ENCODE measurements around the gene LUZP1. TPM values are rescaled to one million over a fixed set of nuclear protein-coding genes. Genes with fewer than 3 reads are reported as not detected.
"Not testable (repeated sequence)": the region's sequence is repeated elsewhere in the genome, so short reads cannot be mapped to it uniquely, and the experiment has no call there.

LUZP1 gene
- total RNA-seq, 2 donors from 2014 or later, result 11.9 to 16.3 TPM

GRCh38 chr1:23202263-23202749 lies 33.6 kb upstream of the LUZP1 start:
- H3K36me3 Mint-ChIP-seq (ENCODE audit: insufficient read depth in 2 of 2), result no peaks in the 10 kb centered on the region
- DNase-seq (no peak), ATAC-seq (replicated peaks in 1 of 2) (no peak)
- no peak overlapping the region for H3K27ac Mint-ChIP-seq
- no peaks in the 10 kb centered on the region for H3K9me3 Mint-ChIP-seq
- peaks cover 12% of the 10 kb centered on the region for H3K27me3 Mint-ChIP-seq (ENCODE audit: low read depth)
- H3K4me1 Mint-ChIP-seq (ENCODE audit: low read depth), result no peaks in the 10 kb centered on the region
- H3K4me3 Mint-ChIP-seq, result no peak overlapping the region

GRCh38 chr1:23200883-23201282 lies 32.2 kb upstream of the LUZP1 start:
- no peaks in the 10 kb centered on the region for H3K4me1 Mint-ChIP-seq (ENCODE audit: low read depth)
- no peaks in the 10 kb centered on the region for H3K9me3 Mint-ChIP-seq
- DNase-seq (no peak), ATAC-seq (replicated peaks in 1 of 2) (no peak)
- no peak overlapping the region for H3K4me3 Mint-ChIP-seq
- no peaks in the 10 kb centered on the region for H3K36me3 Mint-ChIP-seq (ENCODE audit: insufficient read depth in 2 of 2)
- H3K27me3 Mint-ChIP-seq (ENCODE audit: low read depth), result peaks cover 4% of the 10 kb centered on the region
- H3K27ac Mint-ChIP-seq, result no peak overlapping the region

DNA sequence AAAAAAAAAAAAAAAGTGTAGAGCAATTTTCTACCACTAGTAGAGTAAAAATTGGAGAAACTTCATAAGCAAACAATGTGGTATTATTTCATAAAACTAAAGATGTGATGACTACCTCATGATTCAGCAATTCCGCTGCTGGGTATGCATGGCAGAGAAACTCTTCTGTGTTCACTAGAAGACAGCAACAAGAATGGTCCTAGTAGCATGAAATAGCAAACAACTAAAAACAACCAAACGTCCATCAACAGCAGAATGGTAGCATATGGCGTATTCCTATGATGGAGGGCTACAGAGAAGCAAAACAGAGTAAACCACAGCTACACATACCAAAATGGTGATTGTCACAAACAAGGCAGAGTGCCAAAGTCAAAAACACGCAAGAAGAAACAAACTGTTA lies 29.7 kb upstream of the LUZP1 start:
- no peaks in the 10 kb centered on the region for H3K9me3 Mint-ChIP-seq

GRCh38 chr1:23196627-23197328 lies 28.1 kb upstream of the LUZP1 start:
- Mint-ChIP-seq H3K36me3 (ENCODE audit: insufficient read depth in 2 of 2) (no peaks in the 10 kb centered on the region), H3K4me3 (no peak overlapping the region)
- ATAC-seq (replicated peaks in 1 of 2), result no peak

More for the DNA sequence above, 29.7 kb upstream of the LUZP1 start:
- no peak overlapping the region for H3K27ac Mint-ChIP-seq
- ATAC-seq (replicated peaks in 1 of 2) (no peak), DNase-seq (no peak)
- H3K4me1 Mint-ChIP-seq (ENCODE audit: low read depth), result no peaks in the 10 kb centered on the region
- no peaks in the 10 kb centered on the region for H3K36me3 Mint-ChIP-seq (ENCODE audit: insufficient read depth in 2 of 2)
- peaks cover 6% of the 10 kb centered on the region for H3K27me3 Mint-ChIP-seq (ENCODE audit: low read depth)
- H3K4me3 Mint-ChIP-seq, result no peak overlapping the region

GRCh38 chr1:23194119-23194984 lies 25.7 kb upstream of the LUZP1 start:
- H3K4me1 Mint-ChIP-seq (ENCODE audit: low read depth), result no peaks in the 10 kb centered on the region
- H3K9me3 Mint-ChIP-seq, result no peaks in the 10 kb centered on the region
- peaks cover 6% of the 10 kb centered on the region for H3K27me3 Mint-ChIP-seq (ENCODE audit: low read depth)
- DNase-seq, result no peak
- no peak overlapping the region for H3K4me3 Mint-ChIP-seq
- no peak for ATAC-seq (replicated peaks in 1 of 2)
- H3K36me3 Mint-ChIP-seq (ENCODE audit: insufficient read depth in 2 of 2), result no peaks in the 10 kb centered on the region
- no peak overlapping the region for H3K27ac Mint-ChIP-seq

More at GRCh38 chr1:23196627-23197328, 28.1 kb upstream of the LUZP1 start:
- H3K27me3 Mint-ChIP-seq (ENCODE audit: low read depth), result peaks cover 6% of the 10 kb centered on the region
- no peak overlapping the region for H3K27ac Mint-ChIP-seq
- DNase-seq, result no peak
- H3K4me1 Mint-ChIP-seq (ENCODE audit: low read depth), result no peaks in the 10 kb centered on the region
- H3K9me3 Mint-ChIP-seq, result no peaks in the 10 kb centered on the region

GRCh38 chr1:23193391-23194118 lies 24.9 kb upstream of the LUZP1 start:
- ATAC-seq (replicated peaks in 1 of 2), result no peak
- H3K9me3 Mint-ChIP-seq, result no peaks in the 10 kb centered on the region
- H3K4me1 Mint-ChIP-seq (ENCODE audit: low read depth), result no peaks in the 10 kb centered on the region
- DNase-seq, result no peak
- no peaks in the 10 kb centered on the region for H3K36me3 Mint-ChIP-seq (ENCODE audit: insufficient read depth in 2 of 2)
- peaks cover 6% of the 10 kb centered on the region for H3K27me3 Mint-ChIP-seq (ENCODE audit: low read depth)
- H3K27ac Mint-ChIP-seq, result no peak overlapping the region
- H3K4me3 Mint-ChIP-seq, result no peak overlapping the region

GRCh38 chr1:23191199-23191598 lies 22.5 kb upstream of the LUZP1 start:
- DNase-seq (no peak), ATAC-seq (replicated peaks in 1 of 2) (no peak)
- Mint-ChIP-seq H3K36me3 (ENCODE audit: insufficient read depth in 2 of 2) (no peaks in the 10 kb centered on the region), H3K9me3 (no peaks in the 10 kb centered on the region), H3K27ac (no peak overlapping the region), H3K4me3 (no peak overlapping the region), H3K4me1 (ENCODE audit: low read depth) (no peaks in the 10 kb centered on the region), H3K27me3 (ENCODE audit: low read depth) (peaks cover 6% of the 10 kb centered on the region)

DNA sequence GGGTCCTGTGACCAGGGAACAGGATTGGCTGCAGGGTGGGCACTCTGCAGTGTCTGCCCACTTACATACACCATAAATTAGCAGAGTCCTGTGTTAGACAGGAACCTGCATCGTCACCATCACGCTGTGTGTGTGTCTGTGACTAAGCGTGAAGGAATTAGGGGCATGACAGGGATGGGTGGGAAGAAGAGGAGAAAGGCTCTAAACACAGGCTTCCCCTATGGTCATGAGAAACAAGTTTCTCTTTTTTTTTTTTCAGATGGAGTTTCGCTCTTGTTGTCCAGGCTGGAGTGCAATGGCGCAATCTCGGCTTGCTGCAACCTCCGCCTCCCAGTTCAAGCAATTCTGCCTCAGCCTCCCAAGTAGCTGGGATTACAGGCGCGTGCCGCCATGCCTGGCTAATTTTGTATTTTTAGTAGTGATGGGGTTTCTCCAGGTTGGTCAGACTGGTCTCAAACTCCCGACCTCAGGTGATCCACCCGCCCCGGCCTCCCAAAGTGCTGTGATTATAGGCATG lies 20.3 kb upstream of the LUZP1 start:
- not testable (repeated sequence) for ATAC-seq (replicated peaks in 1 of 2); DNase-seq; H3K4me3 Mint-ChIP-seq; H3K27me3 Mint-ChIP-seq (ENCODE audit: low read depth); H3K27ac Mint-ChIP-seq; H3K4me1 Mint-ChIP-seq (ENCODE audit: low read depth); H3K9me3 Mint-ChIP-seq; H3K36me3 Mint-ChIP-seq (ENCODE audit: insufficient read depth in 2 of 2)

DNA sequence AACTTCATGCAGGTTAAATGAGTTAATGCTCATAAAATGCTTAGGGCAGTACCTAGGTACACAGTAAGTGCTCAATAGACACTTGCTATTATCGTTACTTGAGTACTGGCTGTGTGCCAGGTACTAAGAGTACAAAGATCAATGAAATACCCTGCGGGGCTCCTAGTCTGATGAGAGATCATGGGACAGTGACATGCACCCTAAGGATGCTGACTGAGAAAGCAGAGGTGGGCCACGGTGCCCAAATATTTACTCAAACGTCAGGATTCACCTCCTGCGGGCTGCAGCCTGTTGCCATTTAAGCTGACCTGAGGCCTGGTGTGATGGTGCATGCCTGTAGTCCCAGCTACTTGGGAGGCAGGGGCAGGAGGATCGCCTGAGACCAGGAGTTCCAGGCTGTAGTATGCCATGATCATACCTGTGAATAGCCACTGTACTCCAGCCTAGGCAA lies 19.8 kb upstream of the LUZP1 start:
- DNase-seq (no peak), ATAC-seq (replicated peaks in 1 of 2) (no peak)
- Mint-ChIP-seq H3K9me3 (no peaks in the 10 kb centered on the region), H3K36me3 (ENCODE audit: insufficient read depth in 2 of 2) (no peaks in the 10 kb centered on the region), H3K4me1 (ENCODE audit: low read depth) (peaks cover 11% of the 10 kb centered on the region), H3K27me3 (ENCODE audit: low read depth) (peaks cover 7% of the 10 kb centered on the region), H3K27ac (no peak overlapping the region), H3K4me3 (no peak overlapping the region)

GRCh38 chr1:23187637-23188036 lies 19.0 kb upstream of the LUZP1 start:
- Mint-ChIP-seq H3K27me3 (ENCODE audit: low read depth) (peaks cover 8% of the 10 kb centered on the region), H3K9me3 (no peaks in the 10 kb centered on the region), H3K4me1 (ENCODE audit: low read depth) (peaks cover 11% of the 10 kb centered on the region), H3K4me3 (no peak overlapping the region), H3K36me3 (ENCODE audit: insufficient read depth in 2 of 2) (no peaks in the 10 kb centered on the region), H3K27ac (no peak overlapping the region)
- DNase-seq (no peak), ATAC-seq (replicated peaks in 1 of 2) (no peak)

GRCh38 chr1:23185381-23185780 lies 16.7 kb upstream of the LUZP1 start:
- H3K9me3 Mint-ChIP-seq, result no peaks in the 10 kb centered on the region
- H3K27me3 Mint-ChIP-seq (ENCODE audit: low read depth), result peaks cover 18% of the 10 kb centered on the region
- no peak overlapping the region for H3K27ac Mint-ChIP-seq
- no peak for ATAC-seq (replicated peaks in 1 of 2)
- DNase-seq, result no peak
- H3K36me3 Mint-ChIP-seq (ENCODE audit: insufficient read depth in 2 of 2), result no peaks in the 10 kb centered on the region
- peaks cover 11% of the 10 kb centered on the region for H3K4me1 Mint-ChIP-seq (ENCODE audit: low read depth)
- no peak overlapping the region for H3K4me3 Mint-ChIP-seq

DNA sequence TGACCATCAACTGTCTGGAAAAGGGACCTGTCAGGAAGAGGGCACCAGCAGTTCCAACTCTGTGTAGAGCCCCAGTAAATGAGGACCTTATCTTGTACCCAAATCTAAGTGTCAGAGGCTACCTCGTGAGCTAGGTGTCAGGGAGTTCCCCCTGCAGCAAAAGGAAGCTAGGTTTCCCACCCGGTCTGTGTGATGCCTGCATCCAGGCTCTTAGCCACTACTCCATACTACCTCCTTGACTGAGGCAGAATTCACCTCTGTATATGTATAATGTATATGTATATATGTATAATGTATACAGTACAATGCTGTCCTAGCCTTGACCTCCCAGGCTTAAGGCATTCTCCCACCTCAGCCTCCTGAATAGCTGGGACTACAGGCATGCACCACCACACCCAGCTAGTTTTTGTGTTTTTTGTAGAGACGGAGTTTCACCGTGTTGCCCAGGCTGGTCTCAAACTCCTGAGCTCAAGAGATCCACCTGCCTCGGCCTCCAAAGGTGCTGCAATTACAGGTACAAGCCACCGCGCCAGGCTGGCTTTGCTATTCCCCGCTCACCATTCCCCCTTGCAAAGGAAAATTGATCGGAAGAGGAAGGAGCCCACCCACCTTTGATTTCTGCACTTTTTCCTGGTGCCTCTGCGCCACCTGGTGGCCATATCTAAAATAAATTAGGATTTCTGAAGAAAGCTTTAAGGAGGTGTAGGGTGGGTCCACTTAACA lies 15.7 kb upstream of the LUZP1 start:
- Mint-ChIP-seq H3K36me3 (ENCODE audit: insufficient read depth in 2 of 2) (no peaks in the 10 kb centered on the region), H3K27me3 (ENCODE audit: low read depth) (peaks cover 23% of the 10 kb centered on the region), H3K9me3 (no peaks in the 10 kb centered on the region), H3K4me3 (peak overlapping the region; percentile 72 to 76), H3K27ac (no peak overlapping the region), H3K4me1 (ENCODE audit: low read depth) (peaks cover 11% of the 10 kb centered on the region)
- peak; percentile 27 to 46 for DNase-seq
- peak in 1 of 2 donors; percentile 36 for ATAC-seq (replicated peaks in 1 of 2)
